Subcutaneous adipose tissue (tissue), 4 donors: Measurements from ENCODE around the gene AK9. TPM values are rescaled to one million over a fixed set of nuclear protein-coding genes. Genes with fewer than 3 reads are reported as not detected.

Experiments used
- total RNA-seq, 4 donors: library from RNA; depleted of rRNA; stranded (reverse); fragments of >200 nt; gene quantifications; one replicate each; pipeline ENCODE4 v1.1.0, GENCODE V29; 2016
- TF ChIP-seq, protein P1 (sequence below): fragments of 450-650 bp; IDR thresholded peaks from one replicate; pipeline ENCODE4 v1.5.1; 2016; ENCODE audit warnings: low read depth, mild to moderate bottlenecking, control low read depth, antibody characterized with exemption, moderate library complexity

AK9 gene
- total RNA-seq, 4 donors from 2014 or later, result 7.0 to 9.8 (median 8.1) TPM

DNA sequence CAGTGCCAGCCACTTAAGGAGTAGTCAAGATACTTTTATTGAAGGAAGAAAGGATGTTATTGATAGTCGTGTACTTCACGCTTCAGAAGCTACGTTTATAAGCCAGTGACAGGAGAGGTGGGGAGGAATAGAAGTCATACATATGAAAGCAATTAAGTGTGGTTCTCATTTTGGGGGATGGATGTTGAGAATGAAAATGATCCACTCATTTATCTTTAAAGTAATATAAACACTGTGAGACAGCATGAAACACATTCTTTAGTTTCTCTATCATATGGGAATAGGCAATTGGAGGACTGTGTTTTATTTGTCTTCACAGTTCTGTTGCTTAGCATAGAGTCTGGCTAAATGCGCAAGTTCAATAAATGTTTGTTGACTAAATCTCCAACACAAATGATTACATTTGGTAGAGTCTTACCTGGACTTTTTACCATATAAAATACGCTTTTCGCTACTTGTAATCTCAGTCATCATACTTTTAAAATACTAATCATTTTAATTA is 35.2 kb downstream of the AK9 start:
- TF ChIP-seq, protein P1, sequence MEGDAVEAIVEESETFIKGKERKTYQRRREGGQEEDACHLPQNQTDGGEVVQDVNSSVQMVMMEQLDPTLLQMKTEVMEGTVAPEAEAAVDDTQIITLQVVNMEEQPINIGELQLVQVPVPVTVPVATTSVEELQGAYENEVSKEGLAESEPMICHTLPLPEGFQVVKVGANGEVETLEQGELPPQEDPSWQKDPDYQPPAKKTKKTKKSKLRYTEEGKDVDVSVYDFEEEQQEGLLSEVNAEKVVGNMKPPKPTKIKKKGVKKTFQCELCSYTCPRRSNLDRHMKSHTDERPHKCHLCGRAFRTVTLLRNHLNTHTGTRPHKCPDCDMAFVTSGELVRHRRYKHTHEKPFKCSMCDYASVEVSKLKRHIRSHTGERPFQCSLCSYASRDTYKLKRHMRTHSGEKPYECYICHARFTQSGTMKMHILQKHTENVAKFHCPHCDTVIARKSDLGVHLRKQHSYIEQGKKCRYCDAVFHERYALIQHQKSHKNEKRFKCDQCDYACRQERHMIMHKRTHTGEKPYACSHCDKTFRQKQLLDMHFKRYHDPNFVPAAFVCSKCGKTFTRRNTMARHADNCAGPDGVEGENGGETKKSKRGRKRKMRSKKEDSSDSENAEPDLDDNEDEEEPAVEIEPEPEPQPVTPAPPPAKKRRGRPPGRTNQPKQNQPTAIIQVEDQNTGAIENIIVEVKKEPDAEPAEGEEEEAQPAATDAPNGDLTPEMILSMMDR, result no peak

DNA sequence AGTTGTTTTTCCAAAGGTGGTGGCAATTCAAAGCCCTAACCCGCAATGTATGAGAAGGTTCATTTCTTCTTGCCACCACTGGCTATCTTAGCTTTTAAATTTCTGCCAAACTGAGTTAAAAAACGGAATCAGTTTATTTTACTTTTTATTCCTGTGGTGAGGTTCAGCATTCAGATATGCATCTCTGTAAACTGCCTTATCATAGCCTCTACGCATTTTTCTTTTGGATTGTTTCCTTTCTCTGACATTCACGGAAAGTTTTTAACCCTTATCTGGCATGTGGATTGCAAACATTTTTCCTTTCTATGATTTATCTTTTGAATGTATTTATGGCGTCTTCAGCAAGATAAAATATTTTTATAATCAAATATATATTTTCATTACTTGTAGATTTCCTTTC is 37.7 kb downstream of the AK9 start:
- TF ChIP-seq, protein P1, result no peak

DNA sequence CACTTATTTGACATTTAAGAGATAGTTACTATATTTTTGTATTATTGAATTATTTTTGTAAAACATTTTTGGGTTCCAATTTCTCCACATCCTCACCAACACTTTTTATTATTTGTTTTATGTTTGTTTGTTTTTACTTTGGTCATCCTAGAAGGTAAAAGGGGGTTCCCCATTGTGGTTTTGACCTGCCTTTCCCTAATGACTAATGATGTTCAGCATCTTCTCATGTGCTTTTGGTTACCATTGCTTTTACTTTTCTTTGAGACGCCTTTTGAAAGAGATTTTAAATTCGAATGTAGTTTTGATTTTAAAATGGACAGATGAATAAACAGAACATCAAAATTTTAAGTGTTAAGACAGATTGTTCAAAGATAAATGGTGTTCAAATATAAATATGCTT is 46.9 kb downstream of the AK9 start:
- TF ChIP-seq, protein P1, result no peak

DNA sequence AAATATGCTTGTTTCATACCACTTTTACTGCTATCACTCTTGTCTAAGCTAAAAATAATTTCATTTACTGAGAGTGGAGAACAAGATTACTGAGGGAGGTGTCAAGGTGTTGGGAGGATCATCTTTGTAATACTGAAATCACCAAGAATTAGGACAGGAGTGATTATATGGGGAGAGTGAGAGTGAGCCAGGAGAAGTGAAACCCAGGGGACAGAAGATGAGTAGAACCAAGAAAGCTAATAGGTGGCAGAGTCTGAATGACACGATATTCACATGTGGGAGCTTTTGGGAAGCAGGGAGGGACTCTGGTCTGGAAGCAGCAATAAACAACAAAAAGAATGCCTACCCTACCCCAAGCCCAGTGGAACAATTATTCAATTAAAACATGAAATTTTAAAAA is 58.6 kb downstream of the AK9 start:
- TF ChIP-seq, protein P1, result no peak

DNA sequence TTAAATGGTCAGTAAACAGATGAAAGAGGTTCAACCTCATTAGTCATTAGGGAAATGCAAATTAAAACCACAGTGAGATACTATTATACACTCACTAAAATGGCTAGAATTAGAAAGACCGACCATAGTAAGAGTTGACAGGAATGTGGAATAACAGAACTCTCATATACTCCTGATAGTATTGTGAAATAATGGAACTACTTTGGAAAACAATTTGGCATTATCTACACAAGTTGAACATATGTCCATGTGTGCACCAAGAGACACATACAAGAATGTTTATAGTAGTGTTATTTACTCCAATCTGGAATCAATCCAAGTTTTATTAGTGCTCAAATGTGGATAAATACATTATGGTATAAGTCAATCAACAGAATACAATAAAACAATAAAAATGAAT is 59.6 kb downstream of the AK9 start:
- TF ChIP-seq, protein P1, result no peak

DNA sequence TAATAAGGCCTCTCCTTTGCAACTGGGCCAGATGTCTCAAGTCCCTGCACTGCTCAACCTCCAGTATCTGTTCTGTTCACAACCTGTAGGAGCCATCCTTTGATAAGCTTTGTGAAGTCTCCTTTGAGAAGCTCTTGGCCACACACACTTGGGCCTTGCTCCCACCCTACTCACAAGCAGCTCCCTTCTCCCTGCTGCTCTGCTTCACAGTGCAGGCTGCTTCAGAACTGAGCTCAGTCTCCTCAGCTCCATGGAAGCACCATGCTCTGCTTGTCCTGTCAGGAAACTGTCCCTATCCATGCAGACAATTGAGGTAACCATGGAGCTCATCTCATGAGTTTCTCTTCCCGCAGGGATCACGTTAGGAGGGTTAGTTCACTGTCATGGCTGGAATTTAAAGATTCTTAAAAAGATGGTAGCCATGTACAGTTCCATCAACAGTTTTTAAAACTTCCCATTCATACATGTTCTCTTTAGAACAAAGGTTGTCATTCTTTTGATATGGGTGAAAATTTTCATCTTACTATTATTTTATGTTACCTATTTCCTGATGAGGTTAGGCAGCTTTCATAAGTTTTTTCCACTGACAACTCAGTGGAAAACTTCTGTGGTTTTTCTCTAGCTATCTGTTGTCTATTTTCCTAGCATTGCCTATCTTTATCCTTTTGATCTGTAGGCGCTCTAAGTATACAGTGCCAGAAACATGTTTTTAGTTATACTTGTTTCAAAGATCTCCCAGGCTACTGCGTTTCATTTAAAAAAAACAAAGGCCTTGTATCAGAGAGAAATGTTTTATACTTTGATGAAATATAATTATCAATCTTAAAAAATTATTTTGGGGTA is 62.6 kb downstream of the AK9 start:
- TF ChIP-seq, protein P1, result no peak

DNA sequence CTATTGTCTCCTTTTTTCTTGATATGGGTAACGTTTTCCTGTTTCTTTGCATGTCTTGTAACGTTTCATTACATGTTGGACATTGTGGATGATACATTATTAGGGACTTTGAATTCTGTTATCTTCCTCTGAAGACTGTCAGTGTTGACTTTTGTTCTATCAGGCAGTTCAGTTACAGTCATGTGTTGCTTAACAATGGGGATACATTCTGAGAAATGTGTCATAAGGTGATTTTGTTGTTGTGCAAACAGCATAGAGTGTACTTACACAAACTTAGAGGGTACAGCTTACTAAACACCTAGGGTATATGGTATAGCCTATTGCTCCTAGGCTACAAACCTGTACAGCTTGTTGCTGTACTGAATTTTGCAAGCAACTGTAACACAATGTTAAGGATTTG is 64.7 kb downstream of the AK9 start:
- TF ChIP-seq, protein P1, result no peak
